Mucosa of descending colon (tissue), 3 donors: ENCODE measurements around the gene ATP5PD. TPM values are rescaled to one million over a fixed set of nuclear protein-coding genes. Genes with fewer than 3 reads are reported as not detected.

Experiments
- ATAC-seq: fragments of 200-7000 bp; cut with Tn5 transposase; one replicate; pipeline ENCODE4 v1.9.1; 2020; ENCODE audit warnings: mild to moderate bottlenecking, moderate library complexity
- DNase-seq, 3 donors: peaks; one replicate each; pipeline ENCODE4 v3.0.0-alpha.2; 2020
- H3K36me3 ChIP-seq: fragments of 200-600 bp; one replicate; pipeline ENCODE4 v1.8.0; 2021; ENCODE audit warnings: low read depth, mild to moderate bottlenecking
- H3K4me1 ChIP-seq: fragments of 200-600 bp; one replicate; pipeline ENCODE4 v1.8.0; 2021; ENCODE audit warnings: low read depth, mild to moderate bottlenecking
- H3K4me3 ChIP-seq: fragments of 200-600 bp; one replicate; pipeline ENCODE4 v1.8.0; 2021; ENCODE audit warnings: mild to moderate bottlenecking
- H3K9me3 ChIP-seq: fragments of 200-600 bp; one replicate; pipeline ENCODE4 v1.8.0; 2021; ENCODE audit warnings: mild to moderate bottlenecking
- intact Hi-C, 2 donors: fragments of 100-400 bp; cut with DNase I in 1 of 2; cut with micrococcal nuclease in 1 of 2; formaldehyde crosslinking; loops; one replicate each; pipeline versions ENCODE4 v1.11.0 to v1.11.1; 2022; cut with DNase I, micrococcal nuclease
- total RNA-seq, 3 donors: library from RNA; stranded (reverse); fragmentation: NEBNext Ultra II Directional in 2 of 3; extraction: Animal tissue kit (Norgen Biotek cat#: 25700) in 2 of 3; gene quantifications; one replicate each; pipeline versions ENCODE4 v1.2.1 to v1.2.4, GENCODE V29; 2021 to 2023
- TF ChIP-seq, protein P1 (sequence below): fragments of 200-600 bp; IDR thresholded peaks from one replicate; pipeline ENCODE4 v1.8.0; 2022; ENCODE audit warnings: antibody characterized with exemption, mild to moderate bottlenecking
- donor health status: DM: no; HTN: no; CAD: no; lungs with moderate emphysema.
- donor health status: DM: no; HTN: no; CAD: no.
- donor health status: DM: no; HTN: yes; CAD: no.

ATP5PD gene
- total RNA-seq, 3 donors from 2014 or later, result 292 to 362 (median 338) TPM

DNA sequence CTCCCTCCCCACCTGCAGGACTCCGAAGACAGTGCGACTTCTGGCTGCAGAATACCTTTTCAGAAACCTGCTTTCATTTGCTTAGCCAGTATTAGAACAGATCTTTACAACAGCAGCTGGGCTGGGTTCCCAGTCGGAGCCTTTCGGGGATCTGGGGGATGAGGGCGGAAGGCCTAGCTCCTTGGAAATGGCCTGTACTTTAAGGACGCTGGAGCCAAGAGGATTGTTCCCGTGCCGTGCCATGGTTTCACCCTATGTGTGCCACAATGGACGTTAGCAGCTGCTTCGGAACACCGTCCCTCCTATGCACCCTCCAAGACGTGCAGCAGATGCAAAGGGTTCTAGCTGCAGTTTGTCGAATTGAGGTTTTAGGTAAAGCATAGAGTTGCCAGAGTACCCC, 16.4 kb upstream of the ATP5PD start:
- H3K4me3 ChIP-seq, result no peak overlapping the region
- TF ChIP-seq, protein P1, sequence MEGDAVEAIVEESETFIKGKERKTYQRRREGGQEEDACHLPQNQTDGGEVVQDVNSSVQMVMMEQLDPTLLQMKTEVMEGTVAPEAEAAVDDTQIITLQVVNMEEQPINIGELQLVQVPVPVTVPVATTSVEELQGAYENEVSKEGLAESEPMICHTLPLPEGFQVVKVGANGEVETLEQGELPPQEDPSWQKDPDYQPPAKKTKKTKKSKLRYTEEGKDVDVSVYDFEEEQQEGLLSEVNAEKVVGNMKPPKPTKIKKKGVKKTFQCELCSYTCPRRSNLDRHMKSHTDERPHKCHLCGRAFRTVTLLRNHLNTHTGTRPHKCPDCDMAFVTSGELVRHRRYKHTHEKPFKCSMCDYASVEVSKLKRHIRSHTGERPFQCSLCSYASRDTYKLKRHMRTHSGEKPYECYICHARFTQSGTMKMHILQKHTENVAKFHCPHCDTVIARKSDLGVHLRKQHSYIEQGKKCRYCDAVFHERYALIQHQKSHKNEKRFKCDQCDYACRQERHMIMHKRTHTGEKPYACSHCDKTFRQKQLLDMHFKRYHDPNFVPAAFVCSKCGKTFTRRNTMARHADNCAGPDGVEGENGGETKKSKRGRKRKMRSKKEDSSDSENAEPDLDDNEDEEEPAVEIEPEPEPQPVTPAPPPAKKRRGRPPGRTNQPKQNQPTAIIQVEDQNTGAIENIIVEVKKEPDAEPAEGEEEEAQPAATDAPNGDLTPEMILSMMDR, result no peak
- no peak for DNase-seq
- H3K9me3 ChIP-seq, result no peaks in the 10 kb centered on the region
- no peak for ATAC-seq
- H3K4me1 ChIP-seq, result no peaks in the 10 kb centered on the region
- peaks cover 4% of the 10 kb centered on the region for H3K36me3 ChIP-seq
- intact Hi-C loops, result no loop called here

DNA sequence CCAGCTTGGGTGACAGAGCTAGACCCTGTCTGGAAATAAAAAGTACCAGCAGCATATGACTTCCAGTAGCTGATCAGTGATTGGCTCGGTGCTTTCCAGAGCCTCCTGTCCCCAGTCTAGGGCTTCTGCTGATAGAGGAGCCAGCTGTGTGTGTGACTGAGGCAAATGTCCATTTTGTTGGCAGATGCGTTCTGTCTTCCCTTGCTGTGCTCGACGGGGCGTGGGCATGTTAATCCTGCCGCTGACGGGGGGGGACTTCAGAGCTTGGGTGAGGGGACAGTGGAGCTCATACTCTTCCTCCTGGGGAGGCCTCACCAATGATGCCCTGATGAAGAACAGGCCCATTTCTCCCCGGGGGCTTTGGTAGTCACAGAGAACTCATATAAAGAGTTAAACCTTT, 14.8 kb upstream of the ATP5PD start:
- no peak for DNase-seq
- H3K4me1 ChIP-seq, result no peaks in the 10 kb centered on the region
- peaks cover 4% of the 10 kb centered on the region for H3K36me3 ChIP-seq
- H3K4me3 ChIP-seq, result no peak overlapping the region
- H3K9me3 ChIP-seq, result no peaks in the 10 kb centered on the region
- TF ChIP-seq, protein P1, result no peak
- intact Hi-C loops, result no loop called here
- no peak for ATAC-seq

DNA sequence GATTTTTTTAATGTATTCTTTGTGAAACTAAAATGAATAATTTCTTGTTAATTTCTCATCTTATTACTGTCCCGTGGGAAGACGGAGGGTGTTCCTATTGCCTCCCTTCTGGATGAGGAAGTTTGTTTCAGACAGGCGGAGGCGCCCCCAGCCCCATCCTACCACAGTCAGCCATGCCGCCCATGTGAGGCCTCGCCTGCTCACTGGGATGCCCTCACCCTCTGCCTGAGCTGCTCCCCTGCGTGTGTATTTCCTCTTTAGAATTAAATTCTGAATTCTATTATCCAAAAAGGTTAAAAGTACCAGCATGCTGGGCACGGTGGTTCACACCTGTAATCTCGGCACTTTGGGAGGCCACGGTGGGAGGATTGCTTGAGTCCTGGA, 14.3 kb upstream of the ATP5PD start:
- H3K4me1 ChIP-seq, result no peaks in the 10 kb centered on the region
- ATAC-seq, result no peak
- no peaks in the 10 kb centered on the region for H3K9me3 ChIP-seq
- no peak for DNase-seq
- H3K4me3 ChIP-seq, result no peak overlapping the region
- intact Hi-C loops, result no loop called here
- TF ChIP-seq, protein P1, result no peak
- peaks cover 4% of the 10 kb centered on the region for H3K36me3 ChIP-seq

DNA sequence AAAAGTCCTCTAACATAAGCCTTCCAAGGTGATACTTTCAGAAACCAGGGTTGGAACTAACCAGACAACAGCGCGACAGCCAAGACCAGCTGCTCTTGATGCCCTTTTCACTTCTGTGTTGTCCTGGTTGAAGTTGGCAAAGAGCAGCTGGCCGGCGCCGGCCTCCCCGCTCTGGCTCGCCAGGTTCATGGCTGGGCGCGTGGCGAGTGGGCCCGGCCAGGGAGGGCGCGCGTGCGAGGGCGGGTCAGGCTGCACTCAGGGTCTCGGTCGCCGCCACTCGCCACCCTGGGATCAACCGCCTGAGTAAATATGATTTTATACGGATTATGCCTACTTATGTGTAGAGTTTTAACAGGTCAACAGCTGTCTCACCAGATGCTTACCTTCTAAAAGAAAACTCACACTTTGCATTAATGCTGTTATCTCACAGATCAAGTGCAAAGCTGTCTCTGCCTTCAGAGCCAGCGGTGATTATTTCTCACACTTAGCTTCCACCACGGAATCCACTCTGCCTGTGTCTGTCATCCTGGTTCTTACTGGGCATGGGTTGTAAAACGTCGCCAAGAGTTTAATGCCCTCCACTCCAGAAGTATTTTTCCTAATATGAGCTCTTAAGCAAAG, 13.8 kb upstream of the ATP5PD start:
- Histone ChIP-seq H3K4me3 (no peak overlapping the region), H3K4me1 (no peaks in the 10 kb centered on the region), H3K36me3 (peaks cover 4% of the 10 kb centered on the region), H3K9me3 (no peaks in the 10 kb centered on the region)
- no peak for DNase-seq
- intact Hi-C loops, result no loop called here
- ATAC-seq, result no peak
- TF ChIP-seq, protein P1, result no peak

DNA sequence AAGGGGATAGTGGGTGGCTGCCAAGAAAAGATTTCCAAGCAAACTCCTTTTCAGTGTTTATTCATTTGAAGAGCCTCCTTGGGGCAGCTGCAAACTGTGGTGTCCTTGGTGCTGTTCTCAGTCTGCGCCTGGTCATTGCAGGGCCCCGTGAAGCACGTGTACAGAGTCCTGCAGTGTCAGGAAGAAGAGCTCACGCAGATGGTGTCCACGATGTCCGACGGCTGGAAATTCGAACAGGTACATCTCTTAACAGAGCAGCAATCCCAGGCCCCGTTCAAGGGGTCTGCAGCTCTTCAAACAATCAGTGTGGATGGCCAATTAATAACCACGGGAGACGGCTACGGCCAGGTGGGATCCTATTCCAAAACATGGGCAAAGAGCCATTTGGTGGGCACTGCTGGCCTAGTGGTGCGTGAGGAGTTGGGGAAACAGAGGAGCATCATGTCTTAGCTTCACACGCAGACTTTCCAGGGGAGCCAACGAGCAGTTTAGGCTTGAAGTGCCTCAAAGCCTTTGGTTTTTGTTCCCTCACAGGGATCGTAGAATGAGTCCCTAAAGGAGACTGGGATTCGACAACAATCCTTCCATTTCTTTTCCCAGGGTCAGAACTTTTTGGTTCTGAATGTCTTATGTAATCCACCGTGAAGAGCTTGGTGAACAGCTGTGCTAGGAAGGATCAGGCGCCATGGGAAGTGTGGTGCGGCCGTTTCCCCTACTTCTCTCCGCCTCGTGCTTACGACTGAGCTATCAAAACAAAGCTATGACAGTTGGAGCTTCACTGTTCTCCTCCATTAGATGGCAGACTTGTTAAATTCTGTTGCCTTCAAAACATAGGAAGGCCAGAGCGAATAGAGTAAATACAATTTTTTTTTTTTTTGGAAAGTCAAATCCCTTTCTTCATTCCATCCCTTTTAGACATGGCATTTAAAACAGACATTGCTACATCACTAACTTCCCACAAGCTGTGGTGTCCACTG, 12.9 kb upstream of the ATP5PD start:
- Histone ChIP-seq H3K4me3 (no peak overlapping the region), H3K4me1 (no peaks in the 10 kb centered on the region), H3K9me3 (no peaks in the 10 kb centered on the region), H3K36me3 (peaks cover 4% of the 10 kb centered on the region)
- DNase-seq, result no peak
- intact Hi-C loops, result no loop called here
- TF ChIP-seq, protein P1, result no peak
- ATAC-seq, result peak; percentile 78
